Endodermal cell (in vitro differentiated cells): ENCODE results near the gene TMC7. TPM values are rescaled to one million over a fixed set of nuclear protein-coding genes. Genes with fewer than 3 reads are reported as not detected.

Experiments used
- DNase-seq: peaks from one replicate; pipeline ENCODE4 v3.0.0-alpha.2; 2017
- H3K27ac ChIP-seq: 2 replicates; pipeline ENCODE4 v1.5.1; 2013; ENCODE audit warnings: mild to moderate bottlenecking, low read depth, low read length, moderate library complexity
- H3K27me3 ChIP-seq: 2 replicates; pipeline ENCODE4 v1.6.1; 2013; ENCODE audit warnings: mild to moderate bottlenecking, low read length, moderate library complexity; ENCODE audit not compliant: insufficient read depth, control insufficient read depth, poor library complexity, severe bottlenecking
- H3K36me3 ChIP-seq: 2 replicates; pipeline ENCODE4 v1.7.0; 2013; ENCODE audit warnings: mild to moderate bottlenecking, low read length, moderate library complexity; ENCODE audit not compliant: control insufficient read depth, insufficient read depth
- H3K4me1 ChIP-seq: one replicate; pipeline ENCODE4 v1.7.0; 2013; ENCODE audit warnings: low read length; ENCODE audit not compliant: control insufficient read depth, insufficient read depth
- H3K4me3 ChIP-seq: 2 replicates; pipeline ENCODE4 v1.5.1; 2013; ENCODE audit warnings: mild to moderate bottlenecking, low read length, moderate library complexity
- H3K9ac ChIP-seq: 2 replicates; pipeline ENCODE4 v1.6.1; 2013; ENCODE audit warnings: mild to moderate bottlenecking, low read length, moderate library complexity; ENCODE audit not compliant: poor library complexity, severe bottlenecking; ENCODE audit errors: extremely low read depth
- H3K9me3 ChIP-seq: 2 replicates; pipeline ENCODE4 v1.6.1; 2013; ENCODE audit warnings: mild to moderate bottlenecking, low read length, moderate library complexity; ENCODE audit not compliant: control insufficient read depth
- H3K27ac Mint-ChIP-seq: 2 replicates; pipeline ENCODE4 v1.8.0; 2020; ENCODE audit warnings: mixed read lengths
- H3K27me3 Mint-ChIP-seq: 2 replicates; pipeline ENCODE4 v1.8.0; 2021; ENCODE audit warnings: mild to moderate bottlenecking, mixed read lengths; ENCODE audit not compliant: insufficient read depth
- H3K36me3 Mint-ChIP-seq: 2 replicates; pipeline ENCODE4 v1.8.0; 2020; ENCODE audit warnings: low read depth, mixed read lengths
- H3K4me1 Mint-ChIP-seq: 2 replicates; pipeline ENCODE4 v1.8.0; 2020; ENCODE audit warnings: mixed read lengths
- H3K4me3 Mint-ChIP-seq: 2 replicates; pipeline ENCODE4 v1.8.0; 2020; ENCODE audit warnings: mild to moderate bottlenecking, moderate library complexity, mixed read lengths
- H3K9me3 Mint-ChIP-seq: 2 replicates; pipeline ENCODE4 v1.8.0; 2020; ENCODE audit warnings: mild to moderate bottlenecking, mixed read lengths
- WGBS, 2 experiments: methylation state at CpG; one replicate each; pipeline versions ENCODE4 v1.1.5 to v1.1.7; 2013; ENCODE audit warnings: missing lambda C conversion rate in 2 of 2, mixed read lengths in 1 of 2; ENCODE audit not compliant: insufficient coverage in 1 of 2, insufficient read length in 1 of 2; 5-methylcytosine and 5-hydroxymethylcytosine counted together
- total RNA-seq, 2 donors: library from RNA; stranded (reverse); fragmentation: NEBNext Ultra II Directional in 1 of 2; extraction: Animal tissue kit (Norgen Biotek cat#: 25700) in 1 of 2; gene quantifications; 2 replicates in 1 of 2; 3 replicates in 1 of 2; pipeline ENCODE4 v1.2.1, GENCODE V29; 2021
- TF ChIP-seq, protein P1 (sequence below): fragments of 200-600 bp; sonication (generic); conservative IDR thresholded peaks from 2 replicates; pipeline ENCODE4 v1.5.0; 2021; ENCODE audit warnings: antibody characterized with exemption, mild to moderate bottlenecking

Gene TMC7
- total RNA-seq, 2 donors from 2014 or later = 14.9 to 16.6 TPM

DNA sequence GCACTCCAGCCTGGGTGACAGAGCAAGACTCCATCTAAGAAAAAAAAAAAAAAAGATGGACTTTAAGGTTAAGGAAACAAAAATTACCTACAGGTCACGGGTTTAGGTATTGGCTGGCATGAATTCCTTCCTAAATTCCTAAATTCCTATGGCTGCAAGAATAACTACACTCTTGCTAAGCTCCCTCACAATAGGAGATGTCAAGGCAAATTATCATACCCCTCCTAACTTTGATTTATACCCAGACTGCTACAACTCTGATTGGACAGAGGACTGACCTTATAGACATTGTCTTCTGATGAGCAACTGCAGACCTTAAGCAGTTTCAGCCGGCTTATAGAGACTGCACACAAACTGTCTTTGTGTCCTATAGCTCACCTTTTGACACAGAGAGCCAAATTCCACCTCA is 25.1 kb upstream of the TMC7 start:
- no peak for DNase-seq
- TF ChIP-seq, protein P1, sequence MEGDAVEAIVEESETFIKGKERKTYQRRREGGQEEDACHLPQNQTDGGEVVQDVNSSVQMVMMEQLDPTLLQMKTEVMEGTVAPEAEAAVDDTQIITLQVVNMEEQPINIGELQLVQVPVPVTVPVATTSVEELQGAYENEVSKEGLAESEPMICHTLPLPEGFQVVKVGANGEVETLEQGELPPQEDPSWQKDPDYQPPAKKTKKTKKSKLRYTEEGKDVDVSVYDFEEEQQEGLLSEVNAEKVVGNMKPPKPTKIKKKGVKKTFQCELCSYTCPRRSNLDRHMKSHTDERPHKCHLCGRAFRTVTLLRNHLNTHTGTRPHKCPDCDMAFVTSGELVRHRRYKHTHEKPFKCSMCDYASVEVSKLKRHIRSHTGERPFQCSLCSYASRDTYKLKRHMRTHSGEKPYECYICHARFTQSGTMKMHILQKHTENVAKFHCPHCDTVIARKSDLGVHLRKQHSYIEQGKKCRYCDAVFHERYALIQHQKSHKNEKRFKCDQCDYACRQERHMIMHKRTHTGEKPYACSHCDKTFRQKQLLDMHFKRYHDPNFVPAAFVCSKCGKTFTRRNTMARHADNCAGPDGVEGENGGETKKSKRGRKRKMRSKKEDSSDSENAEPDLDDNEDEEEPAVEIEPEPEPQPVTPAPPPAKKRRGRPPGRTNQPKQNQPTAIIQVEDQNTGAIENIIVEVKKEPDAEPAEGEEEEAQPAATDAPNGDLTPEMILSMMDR = no peak
- H3K4me3 Mint-ChIP-seq = no peak overlapping the region
- no peaks in the 10 kb centered on the region for H3K4me1 ChIP-seq
- H3K36me3 Mint-ChIP-seq = no peaks in the 10 kb centered on the region
- no peaks in the 10 kb centered on the region for H3K36me3 ChIP-seq
- H3K27ac ChIP-seq = peak overlapping the region; percentile 76
- no peak overlapping the region for H3K9ac ChIP-seq
- H3K27ac Mint-ChIP-seq = no peak overlapping the region
- no peak overlapping the region for H3K4me3 ChIP-seq
- H3K9me3 ChIP-seq = no peaks in the 10 kb centered on the region
- peaks cover 6% of the 10 kb centered on the region for H3K4me1 Mint-ChIP-seq
- H3K9me3 Mint-ChIP-seq = no peaks in the 10 kb centered on the region
- H3K27me3 Mint-ChIP-seq = no peaks in the 10 kb centered on the region
- 89 to 92% methylated on average over 2 of the region's 2 CpGs for WGBS, 2 experiments
- no peaks in the 10 kb centered on the region for H3K27me3 ChIP-seq

DNA sequence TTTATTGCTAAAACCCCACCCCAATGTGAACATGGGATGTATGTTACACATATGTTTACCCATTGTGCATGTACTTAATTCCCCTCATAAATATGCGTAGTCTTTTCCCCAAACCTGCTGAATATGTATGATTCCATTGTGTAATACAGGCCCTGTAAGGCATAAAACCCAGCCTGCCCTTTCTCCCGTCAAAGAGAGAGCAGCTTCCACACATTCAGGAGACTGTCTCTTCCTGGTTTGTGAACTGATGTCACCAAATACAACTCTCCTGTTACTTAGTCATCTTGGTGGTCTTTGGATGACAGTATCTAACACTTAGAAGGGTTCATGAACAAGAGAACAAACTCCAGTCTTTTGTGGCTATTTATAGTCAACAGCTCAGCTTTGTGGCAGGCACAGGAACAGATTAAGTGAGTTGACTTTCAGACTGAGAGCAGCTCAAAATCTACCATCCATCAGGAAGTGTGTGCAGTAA is 24.7 kb upstream of the TMC7 start:
- Histone ChIP-seq H3K4me1 (no peaks in the 10 kb centered on the region), H3K27me3 (no peaks in the 10 kb centered on the region), H3K27ac (peak overlapping the region; percentile 76), H3K9me3 (no peaks in the 10 kb centered on the region), H3K36me3 (no peaks in the 10 kb centered on the region), H3K4me3 (no peak overlapping the region), H3K9ac (no peak overlapping the region)
- no peak for DNase-seq
- Mint-ChIP-seq H3K36me3 (no peaks in the 10 kb centered on the region), H3K4me1 (peaks cover 6% of the 10 kb centered on the region), H3K4me3 (no peak overlapping the region), H3K27ac (no peak overlapping the region), H3K27me3 (no peaks in the 10 kb centered on the region), H3K9me3 (no peaks in the 10 kb centered on the region)
- TF ChIP-seq, protein P1 = no peak
- 60 to 91% methylated on average over 1 to 2 of the region's 2 CpGs for WGBS, 2 experiments

DNA sequence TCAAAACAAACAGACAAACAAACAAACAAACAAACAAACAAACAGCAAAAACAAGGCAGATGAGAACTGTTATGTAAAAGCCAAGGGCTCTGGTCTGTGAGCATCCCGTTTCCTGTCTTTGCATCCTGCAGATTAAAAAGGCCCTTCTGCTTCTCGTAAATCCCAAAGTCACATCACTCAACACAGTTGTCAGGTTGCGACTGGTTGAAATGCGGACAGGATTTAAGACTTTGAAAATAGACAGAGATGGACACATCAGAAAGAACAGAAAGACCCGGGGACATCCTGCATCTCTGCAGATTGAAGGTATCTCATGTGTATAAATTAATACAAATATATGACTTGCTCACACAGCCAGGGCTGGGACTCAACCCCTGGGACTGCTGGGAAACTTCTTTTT is 18.2 kb upstream of the TMC7 start:
- H3K27ac ChIP-seq = no peak overlapping the region
- H3K4me3 ChIP-seq = no peak overlapping the region
- no peaks in the 10 kb centered on the region for H3K36me3 ChIP-seq
- no peak overlapping the region for H3K9ac ChIP-seq
- Mint-ChIP-seq H3K27ac (no peak overlapping the region), H3K4me1 (peaks cover 7% of the 10 kb centered on the region), H3K9me3 (no peaks in the 10 kb centered on the region), H3K36me3 (no peaks in the 10 kb centered on the region), H3K4me3 (no peak overlapping the region), H3K27me3 (peaks cover 3% of the 10 kb centered on the region)
- no peak for DNase-seq
- no peaks in the 10 kb centered on the region for H3K4me1 ChIP-seq
- no peaks in the 10 kb centered on the region for H3K27me3 ChIP-seq
- H3K9me3 ChIP-seq = no peaks in the 10 kb centered on the region
- TF ChIP-seq, protein P1 = no peak
- WGBS, 2 experiments = 86 to 94% methylated on average over 2 to 5 of the region's 5 CpGs
